Measurements from ENCODE around the gene TSPAN32. TPM values are rescaled to one million over a fixed set of nuclear protein-coding genes. Genes with fewer than 3 reads are reported as not detected.

TSPAN32 gene
- polyA plus RNA-seq, 2 of the 4 experiments (the other 2 are of a cell fraction) = not detected

- Histone ChIP-seq H3K4me2 (no peak overlapping the region), H3K4me3 (no peak overlapping the region), H3K27ac (no peak overlapping the region), H3K4me1 (no peaks in the 10 kb centered on the region), H3K9me3 (peaks cover 9% of the 10 kb centered on the region; the same call in 2 of the 3 replicates)
- FAIRE-seq = no peak
- ChIA-PET POLR2A (no interaction called here), CTCF (interaction anchor here (0.6 to 1.7 kb wide), 3 partner anchors 23 to 144 kb away, joined by 4 to 9 read pairs (median 5); no protein-coding TSS in a partner anchor)
- 69% methylated on average over 14 of the region's 14 CpGs for WGBS (ENCODE audit: missing lambda C conversion rate)
- TF ChIP-seq BHLHE40 (IDR thresholded peaks at IDR 0.05; ENCODE audit: low read depth, low read length) (no peak), GATA3 (IDR thresholded peaks at IDR 0.05; ENCODE audit: borderline replicate concordance) (no peak), CHD2 (IDR thresholded peaks at IDR 0.05; ENCODE audit: low read length, partially characterized antibody) (no peak), EP300 (IDR thresholded peaks at IDR 0.05) (no peak), CBX8 (IDR thresholded peaks at IDR 0.05) (no peak), MAFK (IDR thresholded peaks at IDR 0.05; ENCODE audit: partially characterized antibody) (no peak)
- DNase-seq (ENCODE audit: low read depth in 1 of 2, low spot score in 1 of 2) = no peak
- no peak for ATAC-seq
These were observed 25.4 kb upstream of the TSPAN32 start for GRCh38 chr11:2276280-2277007.

- H3K4me2 ChIP-seq = no peak overlapping the region
- no peak for TF ChIP-seq EP300 (IDR thresholded peaks at IDR 0.05)
- TF ChIP-seq PBX3 (IDR thresholded peaks at IDR 0.05) = no peak
- no peak for TF ChIP-seq HDAC2 (IDR thresholded peaks at IDR 0.05)
- TF ChIP-seq CHD4 (IDR thresholded peaks at IDR 0.05; ENCODE audit: borderline replicate concordance) = no peak
- no peak for TF ChIP-seq HOXB5 (CRISPR knock-in tag; IDR thresholded peaks at IDR 0.05)
- no peak for TF ChIP-seq FOSL2 (IDR thresholded peaks at IDR 0.05)
- no peak for TF ChIP-seq FOSL2 (CRISPR knock-in tag; IDR thresholded peaks at IDR 0.05)
- no peak for TF ChIP-seq NFE2L2 (conservative IDR thresholded peaks at IDR 0.05; ENCODE audit: low read length)
- no peak for TF ChIP-seq GATA3 (IDR thresholded peaks at IDR 0.05; ENCODE audit: borderline replicate concordance)
- no peak for TF ChIP-seq TFCP2L1 (CRISPR knock-in tag; IDR thresholded peaks at IDR 0.05)
- no peak for TF ChIP-seq JUN (IDR thresholded peaks at IDR 0.05)
- no peak for TF ChIP-seq ZSCAN20 (CRISPR knock-in tag; IDR thresholded peaks at IDR 0.05)
- no peak for TF ChIP-seq FOSB (CRISPR knock-in tag; IDR thresholded peaks at IDR 0.05)
- no peak for TF ChIP-seq NPAS2 (CRISPR knock-in tag; IDR thresholded peaks at IDR 0.05; ENCODE audit: borderline replicate concordance)
- TF ChIP-seq ELK1 (IDR thresholded peaks at IDR 0.05; ENCODE audit: low read depth, low read length) = no peak
- no peak for TF ChIP-seq BCL3 (IDR thresholded peaks at IDR 0.05)
- no peak for TF ChIP-seq CBX2 (IDR thresholded peaks at IDR 0.05; ENCODE audit: borderline replicate concordance, low read depth)
- no peak for TF ChIP-seq RNF2 (IDR thresholded peaks at IDR 0.05; ENCODE audit: borderline replicate concordance, low read depth)
- H3K27ac ChIP-seq = no peak overlapping the region
- ChIA-PET POLR2A (no interaction called here), CTCF (interaction anchor here (0.6 kb wide), 1 partner anchor 28 kb away, joined by 4 read pairs; no protein-coding TSS in a partner anchor)
- no peaks in the 10 kb centered on the region for H3K4me1 ChIP-seq
- no peak overlapping the region for H3K4me3 ChIP-seq
- peaks cover 9% of the 10 kb centered on the region; the same call in 2 of the 3 replicates for H3K9me3 ChIP-seq
- ATAC-seq (no peak), FAIRE-seq (no peak), DNase-seq (ENCODE audit: low read depth in 1 of 2, low spot score in 1 of 2) (no peak)
- 47% methylated on average over 6 of the region's 6 CpGs for WGBS (ENCODE audit: missing lambda C conversion rate)
These were observed 24.8 kb upstream of the TSPAN32 start for GRCh38 chr11:2277008-2277346.

Data from A549 (cell line).